Measurements from ENCODE around the gene PCSK5. TPM values are rescaled to one million over a fixed set of nuclear protein-coding genes. Genes with fewer than 3 reads are reported as not detected.
"Not testable (repeated sequence)": the region's sequence is repeated elsewhere in the genome, so short reads cannot be mapped to it uniquely, and the experiment has no call there.

PCSK5 gene
- total RNA-seq, 2 donors from 2014 or later = 9.4 to 12.0 TPM

- Mint-ChIP-seq H3K27me3 (peaks cover 10% of the 10 kb centered on the region), H3K27ac (no peak overlapping the region), H3K4me3 (no peak overlapping the region), H3K4me1 (peaks cover 50% of the 10 kb centered on the region), H3K36me3 (ENCODE audit: low read depth) (peaks cover 1% of the 10 kb centered on the region)
- no peaks in the 10 kb centered on the region for H3K9me3 ChIP-seq (ENCODE audit: control insufficient read depth, low read length, poor library complexity, severe bottlenecking)
- ATAC-seq (no peak), DNase-seq (no peak)
Observed at GRCh38 chr9:75894566-75894965, 4.1 kb downstream of the PCSK5 start.

GRCh38 chr9:75895112-75895511 lies 4.6 kb downstream of the PCSK5 start:
- H3K36me3 Mint-ChIP-seq (ENCODE audit: low read depth) = peaks cover 3% of the 10 kb centered on the region
- no peak for DNase-seq
- peaks cover 48% of the 10 kb centered on the region for H3K4me1 Mint-ChIP-seq
- H3K9me3 ChIP-seq (ENCODE audit: control insufficient read depth, low read length, poor library complexity, severe bottlenecking) = no peaks in the 10 kb centered on the region
- ATAC-seq = no peak
- H3K27ac Mint-ChIP-seq = no peak overlapping the region
- no peak overlapping the region for H3K4me3 Mint-ChIP-seq
- H3K27me3 Mint-ChIP-seq = peaks cover 9% of the 10 kb centered on the region

GRCh38 chr9:75896193-75896592 lies 5.7 kb downstream of the PCSK5 start:
- no peak overlapping the region for H3K27ac Mint-ChIP-seq
- no peak overlapping the region for H3K4me3 Mint-ChIP-seq
- peaks cover 3% of the 10 kb centered on the region for H3K36me3 Mint-ChIP-seq (ENCODE audit: low read depth)
- peaks cover 44% of the 10 kb centered on the region for H3K4me1 Mint-ChIP-seq
- no peaks in the 10 kb centered on the region for H3K9me3 ChIP-seq (ENCODE audit: control insufficient read depth, low read length, poor library complexity, severe bottlenecking)
- peaks cover 9% of the 10 kb centered on the region for H3K27me3 Mint-ChIP-seq
- ATAC-seq = no peak
- no peak for DNase-seq

- H3K27me3 Mint-ChIP-seq; H3K27ac Mint-ChIP-seq; H3K4me3 Mint-ChIP-seq; ATAC-seq; H3K36me3 Mint-ChIP-seq (ENCODE audit: low read depth); DNase-seq; H3K9me3 ChIP-seq (ENCODE audit: control insufficient read depth, low read length, poor library complexity, severe bottlenecking): not testable (repeated sequence)
- peaks cover 17% of the 10 kb centered on the region for H3K4me1 Mint-ChIP-seq
Observed at GRCh38 chr9:75900893-75901524, 10.5 kb downstream of the PCSK5 start.

- Mint-ChIP-seq H3K4me3 (no peak overlapping the region), H3K27ac (no peak overlapping the region), H3K27me3 (no peaks in the 10 kb centered on the region), H3K36me3 (ENCODE audit: low read depth) (peaks cover 3% of the 10 kb centered on the region), H3K4me1 (peaks cover 10% of the 10 kb centered on the region)
- H3K9me3 ChIP-seq (ENCODE audit: control insufficient read depth, low read length, poor library complexity, severe bottlenecking) = no peaks in the 10 kb centered on the region
- DNase-seq (no peak), ATAC-seq (no peak)
Observed at GRCh38 chr9:75903785-75904360, 13.4 kb downstream of the PCSK5 start.

- H3K9me3 ChIP-seq (ENCODE audit: control insufficient read depth, low read length, poor library complexity, severe bottlenecking) = no peaks in the 10 kb centered on the region
- Mint-ChIP-seq H3K36me3 (ENCODE audit: low read depth) (peaks cover 3% of the 10 kb centered on the region), H3K4me1 (peaks cover 8% of the 10 kb centered on the region), H3K27ac (no peak overlapping the region), H3K27me3 (no peaks in the 10 kb centered on the region), H3K4me3 (no peak overlapping the region)
- ATAC-seq (no peak), DNase-seq (no peak)
Observed at GRCh38 chr9:75904364-75904763, 13.9 kb downstream of the PCSK5 start.

GRCh38 chr9:75906531-75906930 lies 16.1 kb downstream of the PCSK5 start:
- Mint-ChIP-seq H3K36me3 (ENCODE audit: low read depth) (no peaks in the 10 kb centered on the region), H3K27ac (no peak overlapping the region), H3K27me3 (no peaks in the 10 kb centered on the region), H3K4me1 (peaks cover 3% of the 10 kb centered on the region), H3K4me3 (no peak overlapping the region)
- ATAC-seq (no peak), DNase-seq (no peak)
- H3K9me3 ChIP-seq (ENCODE audit: control insufficient read depth, low read length, poor library complexity, severe bottlenecking) = no peaks in the 10 kb centered on the region

GRCh38 chr9:75907329-75907728 lies 16.9 kb downstream of the PCSK5 start:
- ATAC-seq (no peak), DNase-seq (no peak)
- Mint-ChIP-seq H3K36me3 (ENCODE audit: low read depth) (no peaks in the 10 kb centered on the region), H3K4me3 (no peak overlapping the region), H3K27me3 (no peaks in the 10 kb centered on the region), H3K27ac (no peak overlapping the region), H3K4me1 (peaks cover 7% of the 10 kb centered on the region)
- no peaks in the 10 kb centered on the region for H3K9me3 ChIP-seq (ENCODE audit: control insufficient read depth, low read length, poor library complexity, severe bottlenecking)

GRCh38 chr9:75907923-75908322 lies 17.4 kb downstream of the PCSK5 start:
- Mint-ChIP-seq H3K36me3 (ENCODE audit: low read depth) (no peaks in the 10 kb centered on the region), H3K27me3 (no peaks in the 10 kb centered on the region), H3K4me3 (no peak overlapping the region), H3K4me1 (peaks cover 7% of the 10 kb centered on the region), H3K27ac (no peak overlapping the region)
- ATAC-seq (no peak), DNase-seq (no peak)
- H3K9me3 ChIP-seq (ENCODE audit: control insufficient read depth, low read length, poor library complexity, severe bottlenecking) = no peaks in the 10 kb centered on the region

- Mint-ChIP-seq H3K27ac (no peak overlapping the region), H3K4me1 (peaks cover 7% of the 10 kb centered on the region), H3K36me3 (ENCODE audit: low read depth) (no peaks in the 10 kb centered on the region), H3K27me3 (no peaks in the 10 kb centered on the region), H3K4me3 (no peak overlapping the region)
- H3K9me3 ChIP-seq (ENCODE audit: control insufficient read depth, low read length, poor library complexity, severe bottlenecking) = no peaks in the 10 kb centered on the region
- ATAC-seq = no peak
- DNase-seq = no peak
Observed at GRCh38 chr9:75909776-75910175, 19.3 kb downstream of the PCSK5 start.

- no peaks in the 10 kb centered on the region for H3K27me3 Mint-ChIP-seq
- H3K36me3 Mint-ChIP-seq (ENCODE audit: low read depth) = no peaks in the 10 kb centered on the region
- no peak for ATAC-seq
- peaks cover 7% of the 10 kb centered on the region for H3K4me1 Mint-ChIP-seq
- no peak for DNase-seq
- H3K9me3 ChIP-seq (ENCODE audit: control insufficient read depth, low read length, poor library complexity, severe bottlenecking) = no peaks in the 10 kb centered on the region
- no peak overlapping the region for H3K4me3 Mint-ChIP-seq
- no peak overlapping the region for H3K27ac Mint-ChIP-seq
Observed at GRCh38 chr9:75910731-75911130, 20.3 kb downstream of the PCSK5 start.

- ATAC-seq = no peak
- Mint-ChIP-seq H3K4me1 (peaks cover 9% of the 10 kb centered on the region), H3K27me3 (no peaks in the 10 kb centered on the region), H3K4me3 (no peak overlapping the region), H3K36me3 (ENCODE audit: low read depth) (no peaks in the 10 kb centered on the region), H3K27ac (no peak overlapping the region)
- H3K9me3 ChIP-seq (ENCODE audit: control insufficient read depth, low read length, poor library complexity, severe bottlenecking) = no peaks in the 10 kb centered on the region
- DNase-seq = no peak
Observed at GRCh38 chr9:75911390-75911789, 20.9 kb downstream of the PCSK5 start.

GRCh38 chr9:75912951-75913350 lies 22.5 kb downstream of the PCSK5 start:
- Mint-ChIP-seq H3K27ac (no peak overlapping the region), H3K4me3 (no peak overlapping the region), H3K36me3 (ENCODE audit: low read depth) (no peaks in the 10 kb centered on the region), H3K27me3 (no peaks in the 10 kb centered on the region), H3K4me1 (peaks cover 12% of the 10 kb centered on the region)
- DNase-seq = no peak
- no peaks in the 10 kb centered on the region for H3K9me3 ChIP-seq (ENCODE audit: control insufficient read depth, low read length, poor library complexity, severe bottlenecking)
- no peak for ATAC-seq

GRCh38 chr9:75914002-75914401 lies 23.5 kb downstream of the PCSK5 start:
- no peaks in the 10 kb centered on the region for H3K9me3 ChIP-seq (ENCODE audit: control insufficient read depth, low read length, poor library complexity, severe bottlenecking)
- Mint-ChIP-seq H3K36me3 (ENCODE audit: low read depth) (no peaks in the 10 kb centered on the region), H3K27me3 (no peaks in the 10 kb centered on the region), H3K4me1 (peaks cover 9% of the 10 kb centered on the region), H3K27ac (no peak overlapping the region), H3K4me3 (no peak overlapping the region)
- ATAC-seq (no peak), DNase-seq (no peak)

Measured in T-helper 17 cell (primary cell).